HL-60 (cell line): ENCODE data around the gene ARFIP1.
"Not testable (repeated sequence)": the region's sequence is repeated elsewhere in the genome, so short reads cannot be mapped to it uniquely, and the experiment has no call there.

Experiments used
- DNase-seq, 2 experiments: peaks; one replicate each; pipeline ENCODE4 v3.0.0-alpha.2; 2010 to 2020; ENCODE audit warnings: low read depth in 1 of 2, low spot score in 1 of 2
- H3K27ac ChIP-seq: fragments of 250-450 bp; sonication (Bioruptor Pico); replicated peaks from 2 replicates; pipeline ENCODE4 v1.5.1; 2020; ENCODE audit warnings: mild to moderate bottlenecking, moderate library complexity
- H3K27me3 ChIP-seq: fragments of 250-450 bp; sonication (Bioruptor Pico); 2 replicates; pipeline ENCODE4 v1.5.1; 2021; ENCODE audit warnings: mild to moderate bottlenecking, moderate library complexity; ENCODE audit not compliant: insufficient read depth, poor library complexity, severe bottlenecking
- H3K4me3 ChIP-seq: replicated peaks from 2 replicates; pipeline ENCODE4 v1.5.1; 2011; ENCODE audit warnings: mild to moderate bottlenecking, control low read depth, low read length; ENCODE audit not compliant: insufficient read depth
- GABPA ChIP-seq: IDR thresholded peaks from 2 replicates; pipeline ENCODE4 v1.6.1; 2012; ENCODE audit warnings: low read depth
- POLR2AphosphoS5 ChIP-seq: IDR thresholded peaks from 2 replicates; pipeline ENCODE4 v1.6.1; 2012; ENCODE audit warnings: low read depth
- REST ChIP-seq: IDR thresholded peaks from 2 replicates; pipeline ENCODE4 v1.6.1; 2012; ENCODE audit warnings: low read depth; ENCODE audit not compliant: insufficient replicate concordance
- SPI1 ChIP-seq: IDR thresholded peaks from 2 replicates; pipeline ENCODE4 v1.6.1; 2012; ENCODE audit warnings: low read depth, mild to moderate bottlenecking, borderline replicate concordance
- TF ChIP-seq, protein P1 (sequence below): IDR thresholded peaks from one replicate; pipeline ENCODE4 v1.5.1; 2011; ENCODE audit warnings: low read length, control low read depth, inconsistent platforms; ENCODE audit not compliant: insufficient read depth

ARFIP1 gene

GRCh38 chr4:152763796-152764195 is 16.0 kb upstream of the ARFIP1 start:
- TF ChIP-seq REST (no peak), POLR2AphosphoS5 (no peak), SPI1 (no peak), GABPA (no peak)
- TF ChIP-seq, protein P1, sequence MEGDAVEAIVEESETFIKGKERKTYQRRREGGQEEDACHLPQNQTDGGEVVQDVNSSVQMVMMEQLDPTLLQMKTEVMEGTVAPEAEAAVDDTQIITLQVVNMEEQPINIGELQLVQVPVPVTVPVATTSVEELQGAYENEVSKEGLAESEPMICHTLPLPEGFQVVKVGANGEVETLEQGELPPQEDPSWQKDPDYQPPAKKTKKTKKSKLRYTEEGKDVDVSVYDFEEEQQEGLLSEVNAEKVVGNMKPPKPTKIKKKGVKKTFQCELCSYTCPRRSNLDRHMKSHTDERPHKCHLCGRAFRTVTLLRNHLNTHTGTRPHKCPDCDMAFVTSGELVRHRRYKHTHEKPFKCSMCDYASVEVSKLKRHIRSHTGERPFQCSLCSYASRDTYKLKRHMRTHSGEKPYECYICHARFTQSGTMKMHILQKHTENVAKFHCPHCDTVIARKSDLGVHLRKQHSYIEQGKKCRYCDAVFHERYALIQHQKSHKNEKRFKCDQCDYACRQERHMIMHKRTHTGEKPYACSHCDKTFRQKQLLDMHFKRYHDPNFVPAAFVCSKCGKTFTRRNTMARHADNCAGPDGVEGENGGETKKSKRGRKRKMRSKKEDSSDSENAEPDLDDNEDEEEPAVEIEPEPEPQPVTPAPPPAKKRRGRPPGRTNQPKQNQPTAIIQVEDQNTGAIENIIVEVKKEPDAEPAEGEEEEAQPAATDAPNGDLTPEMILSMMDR, result no peak
- H3K27me3 ChIP-seq, result no peaks in the 10 kb centered on the region
- DNase-seq, result no peak

GRCh38 chr4:152765069-152765737 is 14.6 kb upstream of the ARFIP1 start:
- not testable (repeated sequence) for DNase-seq, H3K4me3 ChIP-seq, H3K27ac ChIP-seq, H3K27me3 ChIP-seq

More at GRCh38 chr4:152763796-152764195, 16.0 kb upstream of the ARFIP1 start:
- H3K4me3 ChIP-seq, result no peak overlapping the region
- H3K27ac ChIP-seq, result no peak overlapping the region

DNA sequence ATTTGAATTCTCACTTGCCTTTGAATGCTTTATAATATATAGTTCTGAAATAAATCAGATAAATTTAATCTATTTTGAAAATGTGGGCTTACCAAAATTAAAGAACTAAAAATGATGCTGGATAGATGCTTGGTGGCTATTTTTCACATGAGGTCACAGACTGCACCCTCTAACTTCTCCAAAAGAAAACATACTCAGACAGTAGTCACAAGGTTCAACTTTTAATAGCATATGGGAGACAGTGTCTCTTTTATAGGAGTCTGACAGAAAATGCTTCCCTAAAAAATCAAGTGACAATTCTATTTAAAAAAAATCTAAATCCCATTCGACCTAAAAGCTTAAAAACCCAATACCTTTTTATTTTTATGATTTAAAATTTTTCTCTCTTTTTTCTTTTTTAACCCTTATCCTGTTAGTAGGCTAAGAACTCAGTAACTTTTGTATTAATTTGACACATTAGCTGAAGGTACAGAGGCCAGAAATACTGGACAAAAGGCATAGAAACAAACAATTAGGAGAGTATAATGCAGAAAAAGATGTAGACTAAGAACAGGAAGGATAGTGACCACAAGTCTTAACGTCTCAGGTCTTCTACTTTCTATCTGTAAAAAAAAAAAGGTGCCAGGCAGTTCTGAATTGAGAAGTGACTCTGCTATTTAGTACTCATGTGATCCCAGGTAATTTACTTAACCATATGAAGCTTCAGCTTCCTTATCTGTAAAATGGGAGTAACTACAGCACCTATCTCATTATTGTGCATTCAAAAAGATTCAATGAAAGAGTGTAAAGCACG is 7.8 kb upstream of the ARFIP1 start:
- no peak for TF ChIP-seq REST
- no peak for TF ChIP-seq POLR2AphosphoS5
- TF ChIP-seq, protein P1, result no peak
- no peak for TF ChIP-seq SPI1
- TF ChIP-seq GABPA, result no peak
- Histone ChIP-seq H3K27ac (no peak overlapping the region), H3K27me3 (no peaks in the 10 kb centered on the region), H3K4me3 (no peak overlapping the region)
- DNase-seq, result no peak

DNA sequence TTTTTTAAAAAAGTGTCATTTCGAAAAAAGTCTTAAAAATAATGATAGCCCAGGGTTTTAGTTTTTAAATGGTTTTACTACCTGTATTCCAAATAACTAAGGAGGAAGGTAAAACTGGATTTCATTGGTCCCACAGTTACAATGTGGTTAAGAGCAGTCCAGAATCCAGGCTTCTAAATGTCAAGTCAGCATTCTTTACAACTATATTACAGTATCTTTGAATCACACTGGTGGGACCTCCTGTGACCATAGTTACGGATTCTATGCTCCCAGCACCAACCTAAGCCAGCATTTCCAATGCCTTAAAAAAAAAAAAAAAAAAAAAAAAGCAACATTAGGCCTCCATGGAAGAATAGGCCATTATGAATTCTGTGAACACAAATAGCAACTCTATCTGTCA is 6.4 kb upstream of the ARFIP1 start:
- H3K27me3 ChIP-seq, result no peaks in the 10 kb centered on the region
- TF ChIP-seq GABPA (no peak), SPI1 (no peak), POLR2AphosphoS5 (no peak)
- no peak for DNase-seq
- no peak overlapping the region for H3K4me3 ChIP-seq
- H3K27ac ChIP-seq, result no peak overlapping the region
